ENCODE measurements around the gene TLE2. TPM values are rescaled to one million over a fixed set of nuclear protein-coding genes. Genes with fewer than 3 reads are reported as not detected.
A peak's percentile ranks its signal among the peaks of the same experiment; 100 is the strongest.
"Not testable (repeated sequence)": the region's sequence is repeated elsewhere in the genome, so short reads cannot be mapped to it uniquely, and the experiment has no call there.

Gene TLE2
- total RNA-seq, 1 donor from 2014 or later, result 53.2 TPM

GRCh38 chr19:2970201-2970835, 58.8 kb downstream of the TLE2 start:
- intact Hi-C loops (cut with micrococcal nuclease), result no loop called here
- no peak for TF ChIP-seq CTCF (IDR thresholded peaks at IDR 0.05; ENCODE audit: borderline replicate concordance)
- Histone ChIP-seq H3K4me3 (no peak overlapping the region), H3K36me3 (no peaks in the 10 kb centered on the region), H3K4me1 (peaks cover 75% of the 10 kb centered on the region), H3K27me3 (ENCODE audit: low read depth) (no peaks in the 10 kb centered on the region), H3K9me3 (replicated peaks) (no peaks in the 10 kb centered on the region), H3K27ac (replicated peaks) (peak overlapping the region; percentile 95)
- no peak for DNase-seq

GRCh38 chr19:2969104-2969504, 60.0 kb downstream of the TLE2 start:
- Histone ChIP-seq H3K27ac (replicated peaks) (peak overlapping the region; percentile 95), H3K9me3 (replicated peaks) (no peaks in the 10 kb centered on the region), H3K4me1 (peaks cover 63% of the 10 kb centered on the region), H3K4me3 (peak overlapping the region; percentile 37), H3K36me3 (no peaks in the 10 kb centered on the region), H3K27me3 (ENCODE audit: low read depth) (no peaks in the 10 kb centered on the region)
- intact Hi-C loops (cut with micrococcal nuclease), result no loop called here
- no peak for TF ChIP-seq CTCF (IDR thresholded peaks at IDR 0.05; ENCODE audit: borderline replicate concordance)
- DNase-seq, result peak; percentile 68

GRCh38 chr19:2967972-2968371, 61.1 kb downstream of the TLE2 start:
- intact Hi-C loops (cut with micrococcal nuclease), result no loop called here
- Histone ChIP-seq H3K9me3 (replicated peaks) (no peaks in the 10 kb centered on the region), H3K4me1 (peaks cover 52% of the 10 kb centered on the region), H3K4me3 (no peak overlapping the region), H3K27me3 (ENCODE audit: low read depth) (no peaks in the 10 kb centered on the region), H3K27ac (replicated peaks) (peak overlapping the region; percentile 95), H3K36me3 (no peaks in the 10 kb centered on the region)
- DNase-seq, result no peak
- no peak for TF ChIP-seq CTCF (IDR thresholded peaks at IDR 0.05; ENCODE audit: borderline replicate concordance)

- TF ChIP-seq CTCF (IDR thresholded peaks at IDR 0.05; ENCODE audit: borderline replicate concordance), result no peak
- Histone ChIP-seq H3K4me1 (peaks cover 25% of the 10 kb centered on the region), H3K36me3 (no peaks in the 10 kb centered on the region), H3K9me3 (replicated peaks) (no peaks in the 10 kb centered on the region), H3K27ac (replicated peaks) (no peak overlapping the region), H3K27me3 (ENCODE audit: low read depth) (no peaks in the 10 kb centered on the region), H3K4me3 (no peak overlapping the region)
- intact Hi-C loops (cut with micrococcal nuclease), result no loop called here
- no peak for DNase-seq
These were observed 64.2 kb downstream of the TLE2 start for GRCh38 chr19:2964874-2965273.

- intact Hi-C loops (cut with micrococcal nuclease), result not testable (repeated sequence)
These were observed 65.4 kb downstream of the TLE2 start for GRCh38 chr19:2963631-2964030.

GRCh38 chr19:2963122-2963521, 66.0 kb downstream of the TLE2 start:
- peaks cover 8% of the 10 kb centered on the region for H3K4me1 ChIP-seq
- H3K27me3 ChIP-seq (ENCODE audit: low read depth), result no peaks in the 10 kb centered on the region
- H3K4me3 ChIP-seq, result no peak overlapping the region
- DNase-seq, result no peak
- intact Hi-C loops (cut with micrococcal nuclease), result no loop called here
- H3K9me3 ChIP-seq (replicated peaks), result no peaks in the 10 kb centered on the region
- H3K36me3 ChIP-seq, result no peaks in the 10 kb centered on the region
- H3K27ac ChIP-seq (replicated peaks), result no peak overlapping the region
- TF ChIP-seq CTCF (IDR thresholded peaks at IDR 0.05; ENCODE audit: borderline replicate concordance), result no peak

More at GRCh38 chr19:2963631-2964030, 65.4 kb downstream of the TLE2 start:
- not testable (repeated sequence) for H3K9me3 ChIP-seq (replicated peaks); H3K27ac ChIP-seq (replicated peaks); H3K27me3 ChIP-seq (ENCODE audit: low read depth); H3K36me3 ChIP-seq; DNase-seq; H3K4me3 ChIP-seq
- H3K4me1 ChIP-seq, result peaks cover 13% of the 10 kb centered on the region

Data from left ventricle myocardium inferior (tissue), 1 donor.